HCT116 (cell line): ENCODE results near the gene TGM4. TPM values are rescaled to one million over a fixed set of nuclear protein-coding genes. Genes with fewer than 3 reads are reported as not detected.
A peak's percentile ranks its signal among the peaks of the same experiment; 100 is the strongest.

Experiments
- ATAC-seq: fragments of 200-7000 bp; cut with Tn5 transposase; 2 replicates; pipeline ENCODE4 v1.9.1; 2020; ENCODE audit warnings: mild to moderate bottlenecking, moderate library complexity
- BruUV-seq: library from RNA; stranded (reverse); fragments of 400-500 nt; replicated peaks from 2 replicates; lab custom pipeline; 2021; lab: Mats Ljungman, UMichigan
- CTCF ChIA-PET: fragments of 300-600 bp; sonication (Branson Sonifier 250); formaldehyde crosslinking; loops from one replicate; lab custom pipeline; 2021; ENCODE audit warnings: antibody characterized with exemption; lab: Charles Lee
- POLR2A ChIA-PET: fragments of 300-600, 350-600 bp; sonication (Branson Sonifier 250); formaldehyde crosslinking; loops from one replicate; lab custom pipeline; 2021; ENCODE audit warnings: antibody characterized with exemption; lab: Charles Lee
- RAD21 ChIA-PET, 2 experiments: fragments of 300-600 bp; sonication (Branson Sonifier 250); formaldehyde crosslinking; loops; one replicate each; lab custom pipeline; 2023; ENCODE audit warnings: low total read pairs in 2 of 2; ENCODE audit not compliant: uncharacterized antibody in 2 of 2, unreplicated experiment in 2 of 2, low non-redundant PET in 1 of 2; lab: Charles Lee
- DNase-seq: peaks from one replicate; pipeline ENCODE4 v3.0.0-alpha.2; 2010; ENCODE audit warnings: low read depth, low spot score
- H2AFZ ChIP-seq: fragments of 200-600 bp; shearing (Covaris generic), sonication (generic); 2 replicates; pipeline ENCODE4 v1.6.1; 2017; ENCODE audit warnings: low read depth, mixed run types, mixed read lengths, antibody characterized with exemption, low read length; ENCODE audit not compliant: poor library complexity, severe bottlenecking
- H3K27ac ChIP-seq: 2 replicates; pipeline ENCODE4 v1.5.1; 2012; ENCODE audit warnings: low read depth, low read length
- H3K27me3 ChIP-seq: fragments of 200-600 bp; sonication (generic); 2 replicates; pipeline ENCODE4 v1.6.1; 2016; ENCODE audit warnings: mixed run types, low read length, mixed read lengths; ENCODE audit not compliant: insufficient read depth
- H3K36me3 ChIP-seq, 2 experiments: fragments of 200-500 bp in 1 of 2; fragments of 200-600 bp in 1 of 2; sonication (Bioruptor generic) in 1 of 2; sonication (generic) in 1 of 2; 2 replicates each; pipeline versions ENCODE4 v1.5.1 to v1.6.1; 2014 to 2016; ENCODE audit warnings: low read length in 2 of 2, inconsistent platforms in 1 of 2, mixed read lengths in 1 of 2, mixed run types in 1 of 2; ENCODE audit not compliant: insufficient read depth in 2 of 2, control insufficient read depth in 1 of 2
- H3K4me1 ChIP-seq, 2 experiments: fragments of 200-600 bp in 1 of 2; sonication (generic) in 1 of 2; 2 replicates each; pipeline versions ENCODE4 v1.5.1 to v1.6.1; 2012 to 2017; ENCODE audit warnings: low read length in 2 of 2, inconsistent platforms in 1 of 2, mild to moderate bottlenecking in 1 of 2, mixed read lengths in 1 of 2, mixed run types in 1 of 2, moderate library complexity in 1 of 2; ENCODE audit not compliant: insufficient read depth in 2 of 2, control insufficient read depth in 1 of 2
- H3K4me2 ChIP-seq: fragments of 200-600 bp; sonication (generic); 2 replicates; pipeline ENCODE4 v1.6.1; 2017; ENCODE audit warnings: mixed run types, low read length, mixed read lengths
- H3K4me3 ChIP-seq, 2 experiments: fragments of 200-600 bp in 1 of 2; sonication (generic) in 1 of 2; replicated peaks in 1 of 2; 2 replicates each; pipeline ENCODE4 v1.5.1; 2011 to 2016; ENCODE audit warnings: low read length in 2 of 2, control low read depth in 1 of 2, low read depth in 1 of 2, mild to moderate bottlenecking in 1 of 2, mixed read lengths in 1 of 2, mixed run types in 1 of 2
- H3K79me2 ChIP-seq: fragments of 200-600 bp; sonication (generic); 2 replicates; pipeline ENCODE4 v1.6.1; 2017; ENCODE audit warnings: mild to moderate bottlenecking, mixed run types, low read length, moderate library complexity, mixed read lengths; ENCODE audit not compliant: insufficient read depth
- H3K9ac ChIP-seq: fragments of 200-600 bp; sonication (generic); 2 replicates; pipeline ENCODE4 v1.6.1; 2016; ENCODE audit warnings: low read length, mixed read lengths
- H3K9me2 ChIP-seq: fragments of 200-600 bp; sonication (generic), shearing (Covaris generic); 2 replicates; pipeline ENCODE4 v1.6.1; 2017; ENCODE audit warnings: mixed run types, mild to moderate bottlenecking, moderate library complexity; ENCODE audit not compliant: insufficient read depth
- H3K9me3 ChIP-seq, 2 experiments: fragments of 200-500 bp in 1 of 2; fragments of 200-600 bp in 1 of 2; sonication (Bioruptor generic) in 1 of 2; sonication (generic) in 1 of 2; 2 replicates each; pipeline ENCODE4 v1.6.1; 2014 to 2017; ENCODE audit warnings: low read length in 2 of 2, mixed read lengths in 2 of 2, inconsistent platforms in 1 of 2, low read depth in 1 of 2, mild to moderate bottlenecking in 1 of 2, mixed run types in 1 of 2, moderate library complexity in 1 of 2; ENCODE audit not compliant: control insufficient read depth in 1 of 2, insufficient read depth in 1 of 2
- H4K20me1 ChIP-seq: fragments of 200-600 bp; sonication (generic), shearing (Covaris generic); 2 replicates; pipeline ENCODE4 v1.6.1; 2017; ENCODE audit warnings: mixed run types, mild to moderate bottlenecking, moderate library complexity; ENCODE audit not compliant: insufficient read depth
- CBX3 ChIP-seq: IDR thresholded peaks from 2 replicates; pipeline ENCODE4 v1.6.1; 2012; ENCODE audit warnings: low read depth
- EZH2phosphoT487 ChIP-seq: fragments of 200-600 bp; IDR thresholded peaks from 2 replicates; pipeline ENCODE4 v1.6.1; 2018; ENCODE audit warnings: antibody characterized with exemption, borderline replicate concordance
- FOSL1 ChIP-seq: IDR thresholded peaks from 2 replicates; pipeline ENCODE4 v1.6.1; 2012; ENCODE audit warnings: low read depth
- JUND ChIP-seq: IDR thresholded peaks from 2 replicates; pipeline ENCODE4 v1.6.1; 2012
- POLR2A ChIP-seq: IDR thresholded peaks from 2 replicates; pipeline ENCODE4 v1.7.0; 2011; ENCODE audit warnings: borderline replicate concordance; ENCODE audit not compliant: insufficient read depth, insufficient read length; ENCODE audit errors: extremely low read depth
- POLR2AphosphoS5 ChIP-seq: IDR thresholded peaks from 2 replicates; pipeline ENCODE4 v1.6.1; 2011; ENCODE audit warnings: mild to moderate bottlenecking, low read depth, low read length, moderate library complexity
- SP1 ChIP-seq: IDR thresholded peaks from 2 replicates; pipeline ENCODE4 v1.6.1; 2012; ENCODE audit warnings: low read depth
- SRF ChIP-seq: IDR thresholded peaks from 2 replicates; pipeline ENCODE4 v1.6.1; 2012; ENCODE audit warnings: low read depth
- ZNF274 ChIP-seq: fragments of 200-500 bp; sonication (Bioruptor generic); IDR thresholded peaks from 2 replicates; pipeline ENCODE4 v1.6.1; 2014; ENCODE audit warnings: mild to moderate bottlenecking, low read depth, low read length, inconsistent platforms
- intact Hi-C: fragments of 100-400 bp; cut with micrococcal nuclease; formaldehyde crosslinking; loops from 2 replicates; pipeline ENCODE4 v1.10.0; 2022
- total RNA-seq: library from RNA; stranded (reverse); gene quantifications from one replicate; pipeline ENCODE4 v1.2.1, GENCODE V29; 2021; ENCODE audit not compliant: unreplicated experiment
- TF ChIP-seq, protein P1 (sequence below): IDR thresholded peaks from 2 replicates; pipeline ENCODE4 v1.6.1; 2012

Gene TGM4
- total RNA-seq, 1 experiment from 2014 or later: not detected

GRCh38 chr3:44939581-44940036 lies 65.2 kb downstream of the TGM4 start:
- Histone ChIP-seq H2AFZ (no peak overlapping the region), H3K27me3 (no peaks in the 10 kb centered on the region), H3K9ac (no peak overlapping the region), H3K9me3 (no peaks in the 10 kb centered on the region), H3K4me3 (no peak overlapping the region), H4K20me1 (no peaks in the 10 kb centered on the region), H3K79me2 (peaks cover 9% of the 10 kb centered on the region; the same call in 1 of the 2 replicates), H3K27ac (no peak overlapping the region), H3K4me2 (no peak overlapping the region), H3K9me2 (no peaks in the 10 kb centered on the region), H3K36me3 (peaks cover 3 to 10% of the 10 kb centered on the region in 2 experiments; a peak in 3 of 4 replicates), H3K4me1 (peaks cover 0 to 11% of the 10 kb centered on the region in 2 experiments; a peak in 2 of 4 replicates)
- TF ChIP-seq EZH2phosphoT487 (no peak), CBX3 (no peak), ZNF274 (no peak), POLR2AphosphoS5 (no peak)
- POLR2A ChIA-PET: no interaction called here
- CTCF ChIA-PET: no interaction called here
- RAD21 ChIA-PET: no interaction called here
- DNase-seq: no peak
- no peak for ATAC-seq
- intact Hi-C loops: no loop called here
- no TSS peak for BruUV-seq

- H3K27ac ChIP-seq: no peak overlapping the region
- peaks cover 3 to 10% of the 10 kb centered on the region in 2 experiments; a peak in 3 of 4 replicates for H3K36me3 ChIP-seq
- H3K4me1 ChIP-seq: peaks cover 0 to 11% of the 10 kb centered on the region in 2 experiments; a peak in 2 of 4 replicates
- H4K20me1 ChIP-seq: no peaks in the 10 kb centered on the region
- H3K4me2 ChIP-seq: peak overlapping the region; percentile 8; the same call in 1 of the 2 replicates
- ChIA-PET POLR2A (no interaction called here), RAD21 (no interaction called here), CTCF (no interaction called here)
- DNase-seq (peak; percentile 7), ATAC-seq (peak; percentile 60)
- H2AFZ ChIP-seq: no peak overlapping the region
- H3K9me2 ChIP-seq: no peaks in the 10 kb centered on the region
- intact Hi-C loops: no loop called here
- no peak overlapping the region for H3K9ac ChIP-seq
- H3K4me3 ChIP-seq: no peak overlapping the region
- peak; percentile 54 for TF ChIP-seq SRF
- no peak for TF ChIP-seq ZNF274
- TF ChIP-seq SP1: 0 out of 2 replicates have a peak, but pooled peaks have one; percentile 11
- no peak for TF ChIP-seq POLR2A
- TF ChIP-seq JUND: peak; percentile 53
- peak; percentile 80 for TF ChIP-seq FOSL1
- TF ChIP-seq, protein P1, sequence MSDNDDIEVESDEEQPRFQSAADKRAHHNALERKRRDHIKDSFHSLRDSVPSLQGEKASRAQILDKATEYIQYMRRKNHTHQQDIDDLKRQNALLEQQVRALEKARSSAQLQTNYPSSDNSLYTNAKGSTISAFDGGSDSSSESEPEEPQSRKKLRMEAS: peak; percentile 26; the same call in 1 of the 2 replicates
- peak; percentile 39; the same call in 1 of the 2 replicates for TF ChIP-seq CBX3
- no TSS peak for BruUV-seq
- H3K9me3 ChIP-seq: no peaks in the 10 kb centered on the region
- no peaks in the 10 kb centered on the region for H3K27me3 ChIP-seq
- peaks cover 9% of the 10 kb centered on the region; the same call in 1 of the 2 replicates for H3K79me2 ChIP-seq
Observed at GRCh38 chr3:44942202-44942921, 68.0 kb downstream of the TGM4 start.
